ENCODE data around the gene CACUL1. TPM values are rescaled to one million over a fixed set of nuclear protein-coding genes. Genes with fewer than 3 reads are reported as not detected.
A peak's percentile ranks its signal among the peaks of the same experiment; 100 is the strongest.

The CACUL1 gene
- total RNA-seq, 1 experiment from 2014 or later: 38.5 TPM

DNA sequence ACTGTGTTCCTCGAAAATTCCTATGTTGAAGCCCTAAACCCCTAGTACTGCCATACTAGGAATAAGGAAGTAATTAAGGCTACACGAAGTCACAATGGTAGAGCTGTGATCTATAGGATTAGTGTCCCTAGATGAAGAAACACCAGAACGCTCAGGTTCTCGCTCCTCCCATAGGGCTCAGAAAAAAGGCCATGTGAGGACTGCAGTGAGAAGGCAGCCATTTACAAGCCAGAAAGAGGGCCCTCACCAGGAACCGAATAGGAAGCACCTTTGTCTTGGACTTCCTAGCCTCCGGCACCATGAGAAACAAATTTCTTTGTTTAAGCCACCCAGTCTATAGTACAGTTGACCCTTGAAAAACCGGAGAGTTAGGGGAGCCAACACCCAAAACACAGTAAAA lies 46.2 kb downstream of the CACUL1 start:
- H2BK120ac ChIP-seq (ENCODE audit: low read depth, low read length, poor library complexity, severe bottlenecking): no peak overlapping the region
- H3K79me2 ChIP-seq (ENCODE audit: insufficient read depth, low read length): no peaks in the 10 kb centered on the region

More for the DNA sequence above, 46.2 kb downstream of the CACUL1 start:
- H3K79me1 ChIP-seq (ENCODE audit: insufficient read depth, low read depth, low read length, poor library complexity, severe bottlenecking): no peaks in the 10 kb centered on the region
- DNase-seq: no peak
- H3K9ac ChIP-seq (ENCODE audit: extremely low read depth, insufficient read length, low read length): no peak overlapping the region
- no peak overlapping the region for H3K23ac ChIP-seq (ENCODE audit: insufficient read length, low read depth, low read length)
- H3K4me1 Mint-ChIP-seq: peaks cover 9 to 16% of the 10 kb centered on the region in 2 experiments
- no peak overlapping the region for H3T11ph ChIP-seq (ENCODE audit: low read length)
- no peak overlapping the region for H2BK15ac ChIP-seq (ENCODE audit: low read depth, low read length)
- peaks cover 2 to 15% (median 12%) of the 10 kb centered on the region in 3 experiments; a peak in 6 of 7 replicates for H3K36me3 Mint-ChIP-seq (ENCODE audit: insufficient read depth in 1 of 3, low read depth in 3 of 3)
- H2BK20ac ChIP-seq (ENCODE audit: low read depth, low read length, poor library complexity, severe bottlenecking): no peak overlapping the region
- no peak overlapping the region for H3K4me2 ChIP-seq (ENCODE audit: insufficient read depth, insufficient read length, low read length)
- no peak overlapping the region for H2AFZ ChIP-seq (ENCODE audit: low read length)
- no peak overlapping the region for H2BK12ac ChIP-seq (ENCODE audit: insufficient read length, low read depth, low read length)
- no peak overlapping the region for H4K5ac ChIP-seq (ENCODE audit: insufficient read length, low read depth, low read length)
- no peak overlapping the region for H3K14ac ChIP-seq (ENCODE audit: insufficient read depth, low read length)
- no peak overlapping the region for H2AK5ac ChIP-seq (ENCODE audit: insufficient read length, low read length)
- H3K23me2 ChIP-seq (ENCODE audit: insufficient read length, low read depth, low read length, poor library complexity, severe bottlenecking): no peaks in the 10 kb centered on the region
- no peaks in the 10 kb centered on the region for H3K4me1 ChIP-seq (ENCODE audit: insufficient read depth, low read length)
- no peak overlapping the region for H3K18ac ChIP-seq (ENCODE audit: insufficient read length, low read depth, low read length)
- no peaks in the 10 kb centered on the region for H3K9me3 Mint-ChIP-seq
- H3K4me3 Mint-ChIP-seq: no peak overlapping the region
- H4K20me1 ChIP-seq (ENCODE audit: control insufficient read depth, insufficient read depth, insufficient read length): no peaks in the 10 kb centered on the region
- no peak overlapping the region for H3K56ac ChIP-seq (ENCODE audit: insufficient read length, low read depth, low read length)
- H3K27me3 ChIP-seq (ENCODE audit: insufficient read depth, low read length): no peaks in the 10 kb centered on the region
- H3K9me3 ChIP-seq (ENCODE audit: control insufficient read depth, low read depth, low read length): no peaks in the 10 kb centered on the region
- H4K8ac ChIP-seq (replicated peaks; ENCODE audit: insufficient read length, low read depth, low read length): no peak overlapping the region
- H3K4ac ChIP-seq (ENCODE audit: low read depth, low read length): no peak overlapping the region
- no peaks in the 10 kb centered on the region for H3K27me3 Mint-ChIP-seq (ENCODE audit: low read depth)
- TF ChIP-seq CTCF (conservative IDR thresholded peaks at IDR 0.05): no peak
- peak overlapping the region in 1 of 3 experiments; percentile 52; a peak in 1 of 7 replicates for H3K27ac Mint-ChIP-seq
- WGBS (ENCODE audit: extremely low coverage, insufficient read length, low lambda C conversion rate): no CpG with 5 or more reads among the region's 7 CpGs
- H4K91ac ChIP-seq (ENCODE audit: insufficient read length, low read depth, low read length): no peak overlapping the region
- no peak overlapping the region for H2BK5ac ChIP-seq (ENCODE audit: insufficient read length, low read length)
- no peak overlapping the region for H3K27ac ChIP-seq (ENCODE audit: insufficient read length, low read depth, low read length)

Data from H9 (cell line).